HG03045 (cell line): ENCODE data around the gene WDR6.
A peak's percentile ranks its signal among the peaks of the same experiment; 100 is the strongest.

Source experiments
- ATAC-seq: cut with Tn5 transposase; IDR thresholded peaks from one replicate; pipeline ENCODE4 v1.9.1; 2021; ENCODE audit warnings: mild to moderate bottlenecking, moderate library complexity; ENCODE audit not compliant: unreplicated experiment

Gene WDR6

DNA sequence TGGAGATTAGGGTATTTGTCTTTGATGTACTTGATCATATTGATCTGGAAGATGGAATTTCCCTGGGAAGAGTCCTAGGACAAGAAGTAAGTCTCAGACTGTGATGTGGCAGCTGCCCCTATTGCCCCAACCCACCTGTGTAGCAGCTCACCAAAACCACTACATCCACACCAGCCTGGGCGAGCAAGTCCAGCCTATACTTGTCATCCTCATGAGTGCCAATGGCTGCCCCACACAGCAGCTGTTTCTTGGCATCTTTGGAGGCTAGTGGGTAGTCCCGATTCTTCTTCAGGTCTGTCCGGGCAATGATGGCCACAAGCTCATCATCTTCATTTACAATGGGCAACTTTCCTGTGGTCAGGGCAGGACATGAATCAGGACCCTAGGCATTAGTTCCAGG lies 19.3 kb downstream of the WDR6 start:
- ATAC-seq: no peak

DNA sequence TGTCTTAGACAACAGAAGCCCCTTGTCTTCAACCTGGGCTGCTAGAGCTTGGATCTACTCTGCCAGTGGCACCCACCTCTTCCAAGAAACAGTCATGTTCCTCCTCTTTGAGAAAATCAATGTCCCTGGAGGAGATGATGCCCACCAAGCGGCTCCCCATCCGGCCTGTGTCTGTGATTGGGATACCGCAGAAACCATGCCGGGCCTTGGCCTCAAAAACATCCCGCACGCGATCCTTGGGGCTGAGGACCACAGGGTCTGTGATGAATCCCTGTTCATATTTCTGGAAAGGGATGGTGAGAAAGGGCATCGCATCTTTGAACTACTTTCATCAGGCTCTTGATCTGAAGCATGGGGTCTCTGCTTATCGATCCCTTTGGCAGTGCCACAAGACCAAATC lies 20.4 kb downstream of the WDR6 start:
- no peak for ATAC-seq

DNA sequence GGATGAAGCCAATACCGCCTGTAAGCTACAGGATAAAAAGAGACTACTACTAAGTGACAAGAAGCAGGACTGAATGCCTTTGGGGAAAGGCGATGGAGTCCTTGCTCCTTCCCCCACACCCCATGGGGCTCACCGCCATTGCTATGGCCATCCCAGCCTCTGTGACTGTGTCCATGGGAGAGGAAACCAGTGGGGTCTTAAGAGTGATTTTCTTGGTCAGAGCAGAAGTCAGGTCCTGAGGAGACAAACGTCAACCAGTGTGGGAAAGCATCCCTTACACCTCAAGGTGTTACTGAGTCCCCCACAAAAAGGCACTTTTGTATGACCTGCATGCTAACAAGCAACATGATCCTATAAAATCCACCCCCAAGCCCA lies 21.1 kb downstream of the WDR6 start:
- ATAC-seq: no peak

DNA sequence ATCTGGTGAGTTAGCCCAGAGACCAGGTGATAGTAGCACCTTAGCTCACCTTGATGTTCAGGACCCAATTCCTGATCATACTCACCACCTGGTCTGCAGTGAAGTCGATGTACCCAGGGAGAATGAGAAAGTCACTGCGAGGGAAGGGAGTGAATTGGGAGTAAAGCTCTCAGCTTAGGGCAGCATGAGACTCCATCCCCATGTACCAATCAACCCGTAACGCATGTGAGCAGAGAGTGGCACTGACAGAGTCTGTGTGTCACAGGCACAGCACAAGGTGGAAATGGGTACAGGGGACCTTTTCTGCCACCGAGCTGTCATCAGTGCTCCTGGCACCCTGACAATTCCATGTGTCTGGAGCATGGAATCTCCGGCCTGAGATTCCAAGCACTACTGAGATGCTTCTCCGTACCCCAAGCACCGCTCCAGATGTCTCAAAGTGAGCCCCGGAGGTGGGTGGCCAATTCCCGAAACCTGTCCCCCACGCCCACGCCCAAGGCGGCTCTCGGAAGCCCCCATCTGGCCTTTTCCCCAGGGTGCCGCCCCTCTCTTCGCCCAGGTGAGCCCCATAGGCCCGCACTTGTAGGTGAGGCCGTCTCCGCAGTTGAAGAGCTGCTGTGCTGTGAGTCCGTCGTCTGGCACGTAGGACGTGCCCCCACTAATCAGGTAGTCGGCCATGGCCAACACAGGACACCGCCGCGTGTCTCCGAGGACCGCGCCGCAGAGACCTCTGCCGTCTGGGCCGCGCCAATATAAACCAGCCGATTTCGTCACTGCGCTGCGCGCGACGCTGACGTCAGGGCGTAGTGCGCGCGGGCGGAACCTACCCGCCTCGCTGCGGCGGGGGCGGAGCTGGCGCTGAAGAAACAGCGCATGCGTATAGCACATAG lies 21.7 kb downstream of the WDR6 start, which contains the start of gene IMPDH2:
Gene IMPDH2 (minus strand): TSS at position 726 of the 890 bp plus-strand sequence. CDS start 48 bp downstream, at position 678.
- peak; percentile 90 for ATAC-seq

DNA sequence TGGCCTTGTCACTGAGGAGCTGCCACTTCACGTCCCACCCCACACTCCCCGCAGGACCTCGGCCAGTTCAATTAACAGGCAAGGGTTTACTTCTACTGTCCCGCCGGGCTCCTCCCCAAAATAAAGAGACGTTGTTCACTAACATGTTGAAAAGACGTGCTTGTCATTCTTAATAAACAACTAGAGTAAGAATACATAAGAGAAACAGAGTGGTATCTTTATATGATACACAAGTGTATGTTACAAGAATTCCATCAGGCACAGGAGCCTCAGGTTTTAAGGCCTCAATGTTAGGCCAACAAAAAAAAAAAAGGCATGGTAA lies 22.3 kb downstream of the WDR6 start:
- ATAC-seq: no peak

DNA sequence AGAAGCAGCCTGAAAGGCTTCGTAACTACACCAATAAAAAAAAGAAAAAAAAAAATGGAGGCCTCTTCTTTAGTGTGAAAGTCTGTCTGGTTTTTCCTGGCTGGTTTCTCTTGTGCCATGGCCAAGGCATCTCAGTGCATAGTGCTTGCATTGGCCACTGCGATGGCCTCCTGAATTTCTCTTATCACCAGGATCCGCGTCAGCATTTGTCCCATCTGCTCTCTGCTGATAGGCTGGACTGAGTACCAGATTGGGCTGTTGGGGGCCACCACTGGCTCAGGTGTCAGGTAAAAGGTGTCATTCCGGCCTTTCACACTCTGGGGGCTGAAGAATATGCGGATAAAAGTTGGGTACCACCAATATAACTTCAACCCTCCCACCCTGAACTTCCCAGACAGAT lies 23.1 kb downstream of the WDR6 start:
- ATAC-seq: no peak

DNA sequence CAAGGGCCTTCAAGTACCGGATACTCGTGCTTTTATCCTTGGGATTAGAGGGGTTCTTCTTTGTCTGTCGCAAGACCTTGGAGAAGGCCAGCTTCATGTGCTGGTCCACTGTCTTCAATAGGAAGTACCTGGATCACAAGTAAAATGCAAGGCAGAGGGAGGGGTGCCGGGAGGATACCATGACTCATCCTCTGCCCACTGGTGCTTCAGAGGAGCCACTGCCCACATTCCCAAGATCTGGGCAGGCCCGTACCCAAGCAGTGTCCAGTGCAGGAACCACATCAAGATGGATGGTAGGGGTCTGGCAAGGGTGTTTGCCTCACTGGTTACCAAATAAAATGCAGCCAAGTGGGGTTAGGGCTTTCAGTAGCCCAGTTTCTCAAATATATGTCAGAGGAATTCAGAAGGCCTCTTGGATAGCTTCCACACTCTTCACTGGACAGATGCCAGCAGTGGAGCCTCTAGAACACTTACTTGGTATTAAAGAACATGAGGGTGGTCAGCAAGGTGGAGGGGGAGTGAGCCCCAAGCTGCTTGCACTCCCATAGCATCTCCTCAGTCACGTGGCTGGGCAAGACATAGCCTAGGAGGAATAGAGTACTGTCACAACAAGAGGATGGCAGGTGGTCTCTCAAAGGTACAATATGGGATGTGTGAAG lies 25.6 kb downstream of the WDR6 start:
- no peak for ATAC-seq

DNA sequence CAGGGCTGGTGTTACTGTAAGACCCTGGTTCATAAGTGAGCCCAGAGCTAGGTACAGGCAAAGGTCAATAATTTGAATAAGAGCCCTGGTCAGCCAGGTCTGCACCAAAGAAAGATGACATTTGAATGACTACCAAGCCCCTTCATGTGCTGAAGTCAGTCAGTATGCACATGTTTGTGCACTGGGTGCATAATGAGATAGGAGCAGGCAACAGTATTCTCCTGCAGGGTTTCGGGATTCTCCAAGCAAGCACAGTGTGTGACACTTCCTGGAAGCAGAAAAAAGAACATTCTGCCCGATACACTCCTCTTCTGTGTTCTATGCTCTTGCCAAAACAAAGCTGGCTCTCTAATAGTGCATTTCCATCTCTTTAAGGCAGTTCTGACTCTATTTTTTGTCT lies 27.5 kb downstream of the WDR6 start:
- no peak for ATAC-seq

DNA sequence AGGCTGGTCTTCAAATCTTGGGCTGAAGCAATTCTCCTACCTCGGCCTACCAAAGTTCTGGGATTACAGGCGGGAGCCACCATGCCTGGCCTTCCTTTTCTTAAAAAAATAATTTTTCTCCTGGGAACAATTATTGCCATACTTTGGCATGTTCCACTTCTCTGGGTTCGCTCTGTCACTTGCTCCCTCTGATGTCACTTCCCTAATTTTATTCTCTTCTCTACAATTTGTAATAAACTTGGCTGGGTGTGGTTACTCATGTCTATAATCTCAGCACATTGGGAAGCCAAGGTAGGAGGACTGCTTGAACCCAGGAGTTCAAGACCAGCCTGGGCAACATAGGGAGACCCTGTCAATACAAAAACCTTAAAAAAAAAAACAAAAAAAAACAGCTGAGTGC lies 28.1 kb downstream of the WDR6 start:
- no peak for ATAC-seq

DNA sequence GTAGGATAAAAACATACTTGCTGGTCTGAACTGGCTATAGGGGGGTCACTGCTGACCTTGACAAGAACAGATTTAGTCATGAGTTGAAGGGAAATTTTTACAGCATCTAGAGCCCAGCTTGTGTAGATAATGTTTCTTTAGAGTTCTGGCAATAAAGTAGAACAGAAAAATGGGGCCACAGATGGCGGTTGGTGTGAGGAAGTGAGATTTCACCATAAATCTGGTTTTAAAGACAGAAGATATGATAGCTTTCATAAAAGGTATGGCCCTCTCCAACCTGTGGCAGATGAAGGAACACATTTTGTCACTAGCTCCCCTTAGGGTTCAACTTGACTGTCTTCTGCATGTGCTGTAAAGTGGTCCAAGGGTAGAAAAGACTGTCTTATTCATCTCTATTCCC lies 46.4 kb downstream of the WDR6 start:
- ATAC-seq: no peak

DNA sequence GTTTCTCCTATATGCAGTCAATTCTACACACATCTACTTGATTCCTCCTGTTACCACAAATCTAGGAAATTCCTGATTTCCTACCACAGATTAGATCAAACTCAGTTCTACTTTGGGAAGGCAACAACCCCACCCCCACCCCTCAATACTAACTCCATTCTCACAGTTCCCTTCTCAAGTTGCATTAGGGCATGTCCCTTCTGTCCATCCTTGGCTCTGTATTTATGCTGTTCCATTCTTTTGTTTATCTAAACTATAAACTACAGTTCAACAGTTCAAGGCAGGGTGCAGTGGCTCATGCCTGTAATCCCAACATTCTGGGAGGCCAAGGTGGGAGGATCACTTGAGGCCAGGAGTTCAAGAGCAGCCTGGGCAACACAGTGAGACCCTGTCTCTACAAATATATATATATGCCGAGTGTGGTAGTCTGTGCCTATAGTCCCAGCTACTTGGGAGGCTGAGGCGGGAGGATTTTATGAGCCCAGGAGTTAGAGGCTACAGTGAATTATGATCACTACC lies 47.2 kb downstream of the WDR6 start:
- ATAC-seq: no peak

DNA sequence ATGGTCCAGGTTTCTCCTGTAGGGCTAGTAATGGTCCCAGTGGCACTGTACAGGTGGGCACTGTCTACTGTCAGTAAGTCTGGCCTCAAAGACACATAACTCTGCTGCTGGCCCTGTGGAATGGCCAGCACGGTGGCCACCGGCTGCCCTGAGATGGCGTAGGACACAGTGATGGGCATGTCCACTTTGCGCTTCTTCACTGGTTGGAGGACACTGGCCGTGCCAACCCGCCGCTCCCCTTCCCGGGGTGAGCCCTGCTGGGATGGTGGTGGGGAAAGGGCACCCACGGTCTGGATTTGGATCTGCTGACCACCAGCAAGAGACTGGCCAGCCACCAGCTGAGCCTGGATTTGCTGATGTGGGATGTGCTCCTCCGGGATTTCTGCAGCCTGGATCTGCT lies 50.1 kb downstream of the WDR6 start:
- ATAC-seq: no peak

DNA sequence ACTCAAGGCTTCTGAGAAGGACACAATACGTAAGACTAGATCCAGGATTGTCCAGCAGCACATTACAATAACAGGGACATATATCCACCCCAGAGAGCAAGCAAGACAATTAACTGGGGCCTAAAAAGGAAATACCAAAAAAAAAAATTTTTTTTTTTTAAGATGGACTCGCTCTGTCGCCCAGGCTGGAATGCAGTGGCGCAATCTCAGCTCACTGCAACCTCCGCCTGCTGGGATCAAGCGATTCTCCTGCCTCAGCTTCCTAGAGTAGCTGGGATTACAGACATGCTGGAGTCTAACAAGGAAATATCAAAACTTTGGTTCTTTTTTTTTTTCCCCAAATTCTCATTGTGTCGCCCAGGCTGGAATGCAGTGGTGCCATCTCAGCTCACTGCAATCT lies 50.8 kb downstream of the WDR6 start:
- ATAC-seq: no peak
